GM13976 (cell line): ENCODE data around the gene FBXO41.

Experiments
- DNase-seq: peaks from one replicate; pipeline ENCODE4 v3.0.0; 2012; ENCODE audit warnings: low spot score
- CTCF ChIP-seq: IDR thresholded peaks from 2 replicates; pipeline ENCODE4 v1.5.1; 2012; ENCODE audit warnings: borderline replicate concordance, mild to moderate bottlenecking; ENCODE audit not compliant: insufficient read depth; ENCODE audit errors: extremely low read depth, missing control alignments, control extremely low read depth
- in situ Hi-C: fragments of 300-500 bp; cut with MboI; formaldehyde crosslinking; loops from one replicate; pipeline ENCODE4 v1.12.0; 2022; ENCODE audit warnings: low sequenced_read_pairs, mixed read lengths, inconsistent platforms; ENCODE audit not compliant: unreplicated experiment

The FBXO41 gene

GRCh38 chr2:73225513-73226360 lies 58.5 kb downstream of the FBXO41 start:
- no peak for TF ChIP-seq CTCF
- no peak for DNase-seq
- in situ Hi-C loops = no loop called here

GRCh38 chr2:73223821-73224220 lies 60.5 kb downstream of the FBXO41 start:
- no peak for DNase-seq
- TF ChIP-seq CTCF = no peak
- in situ Hi-C loops = no loop called here

GRCh38 chr2:73218298-73218697 lies 66.0 kb downstream of the FBXO41 start:
- no peak for DNase-seq
- no peak for TF ChIP-seq CTCF
- in situ Hi-C loops = no loop called here

GRCh38 chr2:73217826-73218225 lies 66.5 kb downstream of the FBXO41 start:
- in situ Hi-C loops = no loop called here
- TF ChIP-seq CTCF = no peak
- no peak for DNase-seq

GRCh38 chr2:73217160-73217559 lies 67.1 kb downstream of the FBXO41 start:
- in situ Hi-C loops = no loop called here
- TF ChIP-seq CTCF = no peak
- DNase-seq = no peak

- TF ChIP-seq CTCF = no peak
- no peak for DNase-seq
- in situ Hi-C loops = no loop called here
Observed at GRCh38 chr2:73215254-73215653, 69.0 kb downstream of the FBXO41 start.
